ENCODE measurements around the gene GBP4.

- TF ChIP-seq CTCF (IDR thresholded peaks at IDR 0.05 in 8 of 11, conservative IDR thresholded peaks at IDR 0.05 in 3 of 11), result no peak
- TF ChIP-seq POLR2A (IDR thresholded peaks at IDR 0.05), result no peak
Measured at GRCh38 chr1:89199525-89200031, 836 bp upstream of the GBP4 start.

Data from spleen (tissue), 7 donors.